GM13976 (cell line): ENCODE measurements around the gene NOL4.
"Not testable (repeated sequence)": the region's sequence is repeated elsewhere in the genome, so short reads cannot be mapped to it uniquely, and the experiment has no call there.

ENCODE experiments used
- DNase-seq: peaks from one replicate; pipeline ENCODE4 v3.0.0; 2012; ENCODE audit warnings: low spot score
- CTCF ChIP-seq: IDR thresholded peaks from 2 replicates; pipeline ENCODE4 v1.5.1; 2012; ENCODE audit warnings: borderline replicate concordance, mild to moderate bottlenecking; ENCODE audit not compliant: insufficient read depth; ENCODE audit errors: extremely low read depth, missing control alignments, control extremely low read depth
- in situ Hi-C: fragments of 300-500 bp; cut with MboI; formaldehyde crosslinking; loops from one replicate; pipeline ENCODE4 v1.12.0; 2022; ENCODE audit warnings: low sequenced_read_pairs, mixed read lengths, inconsistent platforms; ENCODE audit not compliant: unreplicated experiment

The NOL4 gene

GRCh38 chr18:34242739-34243138 is 18.0 kb upstream of the NOL4 start:
- in situ Hi-C loops: no loop called here
- DNase-seq: no peak
- TF ChIP-seq CTCF: no peak

- DNase-seq, in situ Hi-C loops: not testable (repeated sequence)
These were observed 9.2 kb upstream of the NOL4 start for GRCh38 chr18:34233781-34234388.

- in situ Hi-C loops: no loop called here
These were observed 473 bp upstream of the NOL4 start for GRCh38 chr18:34225218-34225553.

GRCh38 chr18:34223893-34224422 is 755 bp downstream of the NOL4 start:
- no peak for TF ChIP-seq CTCF
- in situ Hi-C loops: no loop called here
- DNase-seq: peak; percentile 36

More at GRCh38 chr18:34225218-34225553, 473 bp upstream of the NOL4 start:
- no peak for TF ChIP-seq CTCF
- no peak for DNase-seq

- TF ChIP-seq CTCF: no peak
- DNase-seq: peak; percentile 17
- in situ Hi-C loops: no loop called here
These were observed 1.4 kb downstream of the NOL4 start for GRCh38 chr18:34223164-34223892.

GRCh38 chr18:34222307-34223163 is 2.2 kb downstream of the NOL4 start:
- peak; percentile 41 for DNase-seq
- in situ Hi-C loops: no loop called here
- no peak for TF ChIP-seq CTCF
